Activated T-cell treated with anti-CD3 and anti-CD28 coated beads, Interleukin-2, amount 50 U/mL, for 4 hours (primary cell): ENCODE results near the gene CAP2. TPM values are rescaled to one million over a fixed set of nuclear protein-coding genes. Genes with fewer than 3 reads are reported as not detected.
A peak's percentile ranks its signal among the peaks of the same experiment; 100 is the strongest.

Experiments used
- ATAC-seq, 2 donors: fragments of 200-7000 bp; cut with Tn5 transposase; one replicate each; pipeline ENCODE4 v1.10.0; 2021
- DNase-seq: peaks from one replicate; pipeline ENCODE4 v3.0.0-alpha.2; 2020
- H3K27me3 Mint-ChIP-seq: one replicate; pipeline ENCODE4 v1.8.0; 2021; ENCODE audit warnings: low read depth, mixed read lengths
- H3K36me3 Mint-ChIP-seq: one replicate; pipeline ENCODE4 v1.8.0; 2022; ENCODE audit warnings: mixed read lengths; ENCODE audit not compliant: insufficient read depth
- H3K4me1 Mint-ChIP-seq: one replicate; pipeline ENCODE4 v1.8.0; 2021; ENCODE audit warnings: low read depth, mixed read lengths
- H3K4me3 Mint-ChIP-seq: one replicate; pipeline ENCODE4 v1.8.0; 2021; ENCODE audit warnings: mild to moderate bottlenecking, moderate library complexity, mixed read lengths
- H3K9me3 Mint-ChIP-seq: one replicate; pipeline ENCODE4 v1.8.0; 2021; ENCODE audit warnings: mixed read lengths
- total RNA-seq, 3 donors: library from RNA; stranded (reverse); gene quantifications; one replicate each; pipeline ENCODE4 v1.2.1, GENCODE V29; 2021

Gene CAP2
- total RNA-seq, result not detected

- DNase-seq (no peak), ATAC-seq (peak; percentile 14 to 18)
- no peaks in the 10 kb centered on the region for H3K9me3 Mint-ChIP-seq
- peak within 1 kb of the TSS; percentile 55 for H3K4me3 Mint-ChIP-seq
- H3K27me3 Mint-ChIP-seq, result peaks cover 55% of the 10 kb centered on the region
- H3K4me1 Mint-ChIP-seq, result peaks cover 3% of the 10 kb centered on the region
- H3K36me3 Mint-ChIP-seq, result no peaks in the 10 kb centered on the region
Measured at GRCh38 chr6:17392978-17393891, at the start of gene CAP2. TSS of gene CAP2 (plus strand) at chr6:17393595. CDS start at chr6:17421556, 27,961 bp downstream.

- Mint-ChIP-seq H3K9me3 (no peaks in the 10 kb centered on the region), H3K4me1 (no peaks in the 10 kb centered on the region), H3K4me3 (no peak overlapping the region), H3K36me3 (no peaks in the 10 kb centered on the region), H3K27me3 (peaks cover 6% of the 10 kb centered on the region)
- no peak for DNase-seq
- no peak for ATAC-seq
Measured at GRCh38 chr6:17347012-17347411, 46.4 kb upstream of the CAP2 start.

GRCh38 chr6:17349427-17349826 is 44.0 kb upstream of the CAP2 start:
- H3K9me3 Mint-ChIP-seq, result no peaks in the 10 kb centered on the region

GRCh38 chr6:17352302-17352701 is 41.1 kb upstream of the CAP2 start:
- DNase-seq (no peak), ATAC-seq (no peak)
- H3K36me3 Mint-ChIP-seq, result no peaks in the 10 kb centered on the region
- H3K4me1 Mint-ChIP-seq, result no peaks in the 10 kb centered on the region
- H3K27me3 Mint-ChIP-seq, result peaks cover 2% of the 10 kb centered on the region
- no peak overlapping the region for H3K4me3 Mint-ChIP-seq
- H3K9me3 Mint-ChIP-seq, result no peaks in the 10 kb centered on the region

More at GRCh38 chr6:17349427-17349826, 44.0 kb upstream of the CAP2 start:
- H3K27me3 Mint-ChIP-seq, result peaks cover 2% of the 10 kb centered on the region
- no peaks in the 10 kb centered on the region for H3K4me1 Mint-ChIP-seq
- ATAC-seq (no peak), DNase-seq (no peak)
- H3K36me3 Mint-ChIP-seq, result no peaks in the 10 kb centered on the region
- H3K4me3 Mint-ChIP-seq, result no peak overlapping the region

GRCh38 chr6:17353440-17354175 is 39.8 kb upstream of the CAP2 start:
- DNase-seq (no peak), ATAC-seq (no peak)
- H3K4me3 Mint-ChIP-seq, result no peak overlapping the region
- H3K9me3 Mint-ChIP-seq, result no peaks in the 10 kb centered on the region
- H3K4me1 Mint-ChIP-seq, result no peaks in the 10 kb centered on the region
- H3K36me3 Mint-ChIP-seq, result no peaks in the 10 kb centered on the region
- peaks cover 2% of the 10 kb centered on the region for H3K27me3 Mint-ChIP-seq

GRCh38 chr6:17354700-17355403 is 38.5 kb upstream of the CAP2 start:
- H3K27me3 Mint-ChIP-seq, result peaks cover 2% of the 10 kb centered on the region
- DNase-seq (no peak), ATAC-seq (no peak)
- H3K36me3 Mint-ChIP-seq, result no peaks in the 10 kb centered on the region
- H3K4me3 Mint-ChIP-seq, result no peak overlapping the region
- no peaks in the 10 kb centered on the region for H3K9me3 Mint-ChIP-seq
- H3K4me1 Mint-ChIP-seq, result no peaks in the 10 kb centered on the region

GRCh38 chr6:17355404-17355774 is 38.0 kb upstream of the CAP2 start:
- no peak overlapping the region for H3K4me3 Mint-ChIP-seq

GRCh38 chr6:17358515-17358914 is 34.9 kb upstream of the CAP2 start:
- no peaks in the 10 kb centered on the region for H3K36me3 Mint-ChIP-seq
- ATAC-seq, result no peak
- no peaks in the 10 kb centered on the region for H3K27me3 Mint-ChIP-seq
- no peak overlapping the region for H3K4me3 Mint-ChIP-seq
- no peak for DNase-seq
- H3K4me1 Mint-ChIP-seq, result no peaks in the 10 kb centered on the region
- no peaks in the 10 kb centered on the region for H3K9me3 Mint-ChIP-seq

More at GRCh38 chr6:17355404-17355774, 38.0 kb upstream of the CAP2 start:
- Mint-ChIP-seq H3K27me3 (no peaks in the 10 kb centered on the region), H3K9me3 (no peaks in the 10 kb centered on the region), H3K36me3 (no peaks in the 10 kb centered on the region), H3K4me1 (no peaks in the 10 kb centered on the region)
- ATAC-seq, result no peak
- no peak for DNase-seq

- Mint-ChIP-seq H3K27me3 (no peaks in the 10 kb centered on the region), H3K4me1 (no peaks in the 10 kb centered on the region), H3K36me3 (no peaks in the 10 kb centered on the region), H3K9me3 (no peaks in the 10 kb centered on the region), H3K4me3 (no peak overlapping the region)
- DNase-seq, result no peak
- no peak for ATAC-seq
Measured at GRCh38 chr6:17360564-17360963, 32.8 kb upstream of the CAP2 start.

GRCh38 chr6:17361013-17361412 is 32.4 kb upstream of the CAP2 start:
- no peaks in the 10 kb centered on the region for H3K4me1 Mint-ChIP-seq
- no peak overlapping the region for H3K4me3 Mint-ChIP-seq
- H3K27me3 Mint-ChIP-seq, result no peaks in the 10 kb centered on the region
- H3K9me3 Mint-ChIP-seq, result no peaks in the 10 kb centered on the region
- ATAC-seq (no peak), DNase-seq (no peak)
- no peaks in the 10 kb centered on the region for H3K36me3 Mint-ChIP-seq

- ATAC-seq (no peak), DNase-seq (no peak)
- Mint-ChIP-seq H3K9me3 (peaks cover 13% of the 10 kb centered on the region), H3K36me3 (no peaks in the 10 kb centered on the region), H3K4me3 (no peak overlapping the region), H3K27me3 (no peaks in the 10 kb centered on the region), H3K4me1 (no peaks in the 10 kb centered on the region)
Measured at GRCh38 chr6:17365961-17366360, 27.4 kb upstream of the CAP2 start.

- no peaks in the 10 kb centered on the region for H3K4me1 Mint-ChIP-seq
- no peaks in the 10 kb centered on the region for H3K36me3 Mint-ChIP-seq
- H3K4me3 Mint-ChIP-seq, result no peak overlapping the region
- H3K9me3 Mint-ChIP-seq, result peaks cover 16% of the 10 kb centered on the region
- ATAC-seq (no peak), DNase-seq (no peak)
- no peaks in the 10 kb centered on the region for H3K27me3 Mint-ChIP-seq
Measured at GRCh38 chr6:17367868-17368267, 25.5 kb upstream of the CAP2 start.

GRCh38 chr6:17381424-17382147 is 11.8 kb upstream of the CAP2 start:
- no peak overlapping the region for H3K4me3 Mint-ChIP-seq
- no peak for ATAC-seq
- peaks cover 3% of the 10 kb centered on the region for H3K27me3 Mint-ChIP-seq
- DNase-seq, result no peak
- no peaks in the 10 kb centered on the region for H3K9me3 Mint-ChIP-seq
- no peaks in the 10 kb centered on the region for H3K4me1 Mint-ChIP-seq
- no peaks in the 10 kb centered on the region for H3K36me3 Mint-ChIP-seq

- Mint-ChIP-seq H3K36me3 (no peaks in the 10 kb centered on the region), H3K27me3 (peaks cover 12% of the 10 kb centered on the region), H3K4me3 (no peak overlapping the region), H3K4me1 (no peaks in the 10 kb centered on the region), H3K9me3 (no peaks in the 10 kb centered on the region)
- ATAC-seq, result no peak
- no peak for DNase-seq
Measured at GRCh38 chr6:17385660-17386059, 7.7 kb upstream of the CAP2 start.
